HG03095 (cell line): ENCODE measurements around the gene CACNA2D3.

Experiments used
- ATAC-seq: cut with Tn5 transposase; IDR thresholded peaks from one replicate; pipeline ENCODE4 v1.9.1; 2021; ENCODE audit warnings: moderate library complexity; ENCODE audit not compliant: unreplicated experiment

The CACNA2D3 gene

GRCh38 chr3:54826251-54826691, 703.9 kb downstream of the CACNA2D3 start:
- no peak for ATAC-seq

- no peak for ATAC-seq
Observed at GRCh38 chr3:54827056-54827687, 704.8 kb downstream of the CACNA2D3 start.

- ATAC-seq: no peak
Observed at GRCh38 chr3:54827776-54828175, 705.4 kb downstream of the CACNA2D3 start.

DNA sequence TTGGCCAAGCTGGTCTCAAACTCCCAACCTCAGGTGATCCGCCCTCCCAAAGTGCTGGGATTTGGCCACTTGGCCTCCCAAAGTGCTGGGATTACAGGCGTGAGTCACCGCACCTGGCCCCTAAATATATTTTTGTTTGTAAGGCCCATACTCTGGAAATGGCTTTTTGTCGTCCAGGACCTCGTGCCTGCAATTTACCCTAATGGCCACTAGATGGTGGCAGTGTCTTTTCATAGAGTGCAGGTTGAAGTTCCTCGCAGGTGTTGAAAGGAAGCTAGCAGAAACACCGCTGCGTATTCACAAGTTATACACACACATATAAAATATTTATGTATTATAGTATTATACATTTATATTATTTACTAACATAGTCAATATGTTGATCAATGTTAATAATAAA, 708.3 kb downstream of the CACNA2D3 start:
- no peak for ATAC-seq

- no peak for ATAC-seq
Observed at GRCh38 chr3:54831112-54831511, 708.8 kb downstream of the CACNA2D3 start.

- ATAC-seq: no peak
Observed at GRCh38 chr3:54832876-54833275, 710.5 kb downstream of the CACNA2D3 start.

GRCh38 chr3:54835701-54836100, 713.3 kb downstream of the CACNA2D3 start:
- no peak for ATAC-seq

DNA sequence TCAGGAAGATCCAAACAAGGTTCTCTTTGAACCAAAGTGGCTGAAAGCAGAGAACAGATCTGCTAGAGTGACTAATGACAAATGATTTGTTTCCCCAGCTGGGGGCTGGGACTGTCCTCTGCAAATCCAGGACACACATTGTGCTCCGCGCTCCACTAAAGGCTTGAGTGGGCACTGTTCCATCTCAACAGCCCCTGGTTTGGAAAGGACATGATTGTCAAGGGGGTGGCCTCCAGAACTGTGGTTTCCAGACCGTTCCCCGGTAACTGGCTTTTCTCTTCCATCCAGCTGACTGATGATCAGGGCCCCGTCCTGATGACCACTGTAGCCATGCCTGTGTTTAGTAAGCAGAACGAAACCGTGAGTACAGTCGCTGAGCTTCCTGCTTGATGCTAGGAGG, 714.5 kb downstream of the CACNA2D3 start:
- no peak for ATAC-seq

DNA sequence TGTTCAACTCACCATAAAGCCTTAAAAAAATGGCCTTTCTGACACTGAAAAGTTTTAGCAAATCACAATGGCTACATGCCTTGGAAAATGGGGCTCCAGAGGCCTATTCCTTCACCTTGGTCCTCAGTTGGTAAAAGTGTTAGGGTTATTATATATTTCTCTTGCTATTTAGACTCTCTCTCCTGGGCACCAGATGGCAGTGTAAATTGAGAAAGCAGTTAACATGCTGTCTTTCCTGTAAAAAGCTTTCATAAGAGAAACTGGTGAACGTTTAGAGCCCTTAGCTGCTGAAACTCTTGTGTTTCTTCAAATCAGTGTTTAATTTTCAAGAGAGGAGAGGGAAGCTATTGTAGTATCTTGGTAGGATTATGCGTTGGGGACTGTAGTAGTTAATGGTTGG, 715.6 kb downstream of the CACNA2D3 start:
- no peak for ATAC-seq

DNA sequence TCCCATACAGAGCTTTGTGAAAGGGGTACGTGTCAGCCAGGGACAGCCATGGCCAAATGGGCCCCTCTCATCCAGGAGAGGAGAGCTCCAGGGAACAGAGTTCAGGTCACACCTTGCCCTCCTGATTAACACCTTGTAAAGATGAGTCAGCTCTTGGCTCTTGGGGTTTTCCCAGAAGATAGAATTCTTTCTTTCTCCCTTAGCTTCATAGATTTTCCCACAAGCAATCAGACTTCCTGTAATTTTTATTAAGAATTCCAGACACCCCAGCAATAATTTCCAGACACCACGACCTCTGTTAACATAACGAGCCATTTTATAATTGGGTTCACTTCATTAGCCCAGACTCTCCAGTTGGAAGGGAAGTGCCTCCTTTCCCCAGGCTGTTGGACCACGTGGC, 719.1 kb downstream of the CACNA2D3 start:
- no peak for ATAC-seq

DNA sequence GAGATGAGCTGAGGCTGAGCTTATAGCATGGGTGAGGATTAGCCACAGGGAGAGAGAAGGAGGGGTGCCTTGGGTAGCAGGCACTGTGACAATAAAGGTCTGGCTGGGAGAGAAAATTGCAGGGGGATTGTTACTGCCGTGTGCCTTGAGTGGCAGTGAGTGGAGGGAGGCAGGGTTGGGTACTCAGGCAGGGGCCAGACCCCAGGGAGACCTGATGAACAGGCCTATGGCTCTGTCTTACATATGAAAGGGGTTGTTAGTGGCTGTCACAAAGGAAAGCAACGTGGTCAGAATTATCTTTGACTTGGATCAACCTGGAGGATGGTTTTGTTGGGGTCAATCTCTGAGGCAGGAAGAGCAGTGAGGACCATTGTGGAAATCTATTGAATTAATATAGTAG, 721.0 kb downstream of the CACNA2D3 start:
- ATAC-seq: no peak

GRCh38 chr3:54844211-54844610, 721.9 kb downstream of the CACNA2D3 start:
- no peak for ATAC-seq

DNA sequence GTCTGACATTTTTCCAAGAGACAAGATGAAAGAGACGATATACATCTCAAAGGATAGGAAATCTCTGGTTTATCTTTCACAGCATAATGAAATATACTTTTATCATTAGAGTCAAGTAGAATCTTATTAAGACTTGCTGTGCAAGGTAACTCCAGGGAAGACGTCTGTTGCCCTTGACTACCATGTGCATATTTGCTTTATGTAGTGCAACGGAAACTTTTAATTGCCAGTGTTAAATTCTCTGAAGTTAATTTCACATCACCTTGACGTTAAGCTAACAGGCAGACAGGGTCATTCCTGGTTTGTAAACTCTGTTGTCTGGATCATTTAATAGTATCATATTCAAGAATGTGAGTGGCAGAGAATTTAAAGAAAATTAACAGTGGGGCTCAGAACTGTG, 722.7 kb downstream of the CACNA2D3 start:
- ATAC-seq: no peak

DNA sequence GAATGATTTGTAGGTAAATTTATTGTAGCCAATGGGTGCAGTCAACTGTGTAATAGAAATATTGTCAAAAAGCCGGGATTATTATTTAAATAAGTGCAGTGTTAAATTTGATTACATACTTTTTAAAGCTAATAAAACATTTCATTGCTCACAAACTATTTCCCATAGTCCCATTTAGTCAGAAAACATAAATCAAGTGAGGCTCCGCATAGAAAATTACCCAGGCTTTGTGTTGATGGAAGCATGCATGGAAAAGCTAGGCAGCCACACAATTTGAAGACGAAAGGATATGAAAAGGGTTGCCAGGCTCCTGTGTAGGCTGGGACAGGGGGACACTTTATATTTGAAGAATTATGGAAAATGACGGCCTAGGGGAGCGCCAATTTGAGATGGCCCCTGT, 723.2 kb downstream of the CACNA2D3 start:
- no peak for ATAC-seq

DNA sequence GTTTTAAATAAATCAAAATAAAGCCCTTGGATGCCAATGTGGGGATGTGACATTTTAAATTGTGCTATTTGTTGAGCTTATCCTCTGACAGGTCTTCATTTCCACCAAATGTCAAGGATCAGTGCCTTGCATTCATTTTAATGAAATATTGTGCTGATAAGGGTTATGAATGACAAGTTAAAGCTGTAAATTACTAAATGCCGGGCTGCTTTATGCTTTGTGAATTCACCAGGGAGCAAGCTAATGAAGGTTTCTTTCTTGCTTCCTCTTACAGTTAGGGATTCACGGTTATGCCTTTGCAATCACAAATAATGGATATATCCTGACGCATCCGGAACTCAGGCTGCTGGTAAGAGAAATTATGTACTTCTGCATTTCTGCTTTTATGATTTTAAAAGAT, 723.8 kb downstream of the CACNA2D3 start:
- no peak for ATAC-seq

DNA sequence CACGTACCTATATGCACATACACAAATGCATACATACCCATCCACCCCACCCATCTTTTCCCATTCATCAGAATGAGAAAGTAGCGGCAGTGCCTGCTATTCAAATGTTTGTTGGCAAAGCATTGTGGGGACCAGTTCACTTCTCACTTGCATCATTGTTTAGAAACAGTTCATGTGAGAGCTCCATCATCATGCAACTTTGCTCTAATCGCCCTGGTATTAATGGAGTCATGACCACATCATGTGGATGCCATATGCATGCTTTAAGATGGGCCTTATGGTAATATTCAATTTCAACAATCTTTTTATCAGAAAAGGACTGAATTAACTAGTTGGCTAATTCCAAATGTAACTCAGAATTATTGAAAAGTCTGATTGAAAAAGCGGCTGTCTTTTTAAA, 725.0 kb downstream of the CACNA2D3 start:
- ATAC-seq: no peak

- ATAC-seq: no peak
Observed at GRCh38 chr3:54849360-54849759, 727.0 kb downstream of the CACNA2D3 start.

DNA sequence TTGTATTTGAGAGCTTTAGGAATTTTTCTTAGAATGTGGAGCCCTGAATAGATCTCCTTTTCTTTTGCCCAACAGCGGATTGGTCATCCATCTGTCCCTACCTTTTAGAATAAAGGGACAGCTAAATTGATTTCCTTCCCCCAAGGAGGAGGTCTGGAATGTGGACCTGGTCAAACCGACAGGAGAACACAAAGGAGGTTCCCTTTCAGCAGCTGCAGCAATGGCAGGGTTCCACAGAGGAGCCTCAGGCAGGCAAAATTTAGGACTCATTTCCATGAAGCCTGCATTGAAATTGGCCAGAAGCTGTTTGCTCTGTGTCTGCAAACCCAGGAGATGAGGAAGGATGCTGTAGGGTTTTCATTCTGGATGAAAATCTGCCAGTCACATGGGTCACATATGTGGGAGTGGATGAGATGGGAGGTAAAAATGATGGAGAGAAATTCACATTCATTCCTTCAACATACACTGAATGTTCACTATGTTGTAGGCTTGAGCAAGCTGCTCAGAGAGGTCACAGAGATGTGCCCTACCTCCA, 728.2 kb downstream of the CACNA2D3 start:
- ATAC-seq: no peak

DNA sequence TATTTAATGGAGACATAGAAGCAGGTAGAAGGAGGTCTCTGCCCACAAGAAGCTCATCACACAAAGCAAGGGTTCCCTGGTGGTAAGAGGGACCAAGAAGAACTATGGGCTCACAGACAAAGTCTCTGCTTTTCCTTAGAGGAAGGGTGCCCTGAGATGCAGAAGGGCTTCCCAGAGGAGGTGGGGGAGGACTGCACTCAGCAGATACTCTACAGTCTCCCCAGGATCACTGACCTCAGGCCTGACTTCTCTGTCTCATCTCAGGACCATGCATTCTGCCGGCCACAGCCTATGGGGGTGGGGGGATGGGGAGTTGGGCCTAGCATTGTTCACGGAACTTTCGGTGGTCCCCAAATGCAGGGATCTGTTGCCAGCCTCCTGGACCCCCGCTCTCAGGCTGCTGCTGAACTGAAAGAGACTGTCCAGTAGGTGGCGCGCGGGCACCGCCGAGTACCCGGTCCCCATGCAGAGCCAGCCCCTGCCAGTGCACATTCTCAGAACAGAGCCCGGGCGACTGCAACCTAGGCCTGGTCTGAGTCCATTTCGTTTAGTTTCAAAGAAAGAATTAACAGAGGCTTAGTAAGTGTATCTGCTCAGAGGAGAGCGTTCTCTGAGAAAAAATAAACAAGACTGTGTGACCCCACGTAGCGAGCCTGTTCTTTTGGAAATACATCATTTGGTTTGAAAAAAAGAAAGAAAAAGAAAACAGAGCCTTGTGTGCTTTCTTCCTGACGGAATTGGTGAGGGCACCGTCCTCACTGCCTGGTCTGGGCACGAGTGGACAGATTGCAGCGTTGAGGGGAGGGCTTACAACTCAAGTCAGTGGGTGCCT, 731.4 kb downstream of the CACNA2D3 start:
- ATAC-seq: no peak

- no peak for ATAC-seq
Observed at GRCh38 chr3:54856271-54856670, 733.9 kb downstream of the CACNA2D3 start.

GRCh38 chr3:54857343-54857742, 735.0 kb downstream of the CACNA2D3 start:
- ATAC-seq: no peak

- ATAC-seq: no peak
Observed at GRCh38 chr3:54858093-54858785, 735.9 kb downstream of the CACNA2D3 start.
